Endothelial cell of umbilical vein (primary cell): ENCODE measurements around the gene PGAM5.

Experiments
- EZH2 ChIP-seq: IDR thresholded peaks from 2 replicates; pipeline ENCODE4 v1.6.1; 2012; ENCODE audit warnings: borderline replicate concordance, low read depth, mild to moderate bottlenecking, moderate library complexity, low read length, inconsistent platforms; ENCODE audit not compliant: severe bottlenecking
- GATA2 ChIP-seq: IDR thresholded peaks from 2 replicates; pipeline ENCODE4 v1.7.0; 2011; ENCODE audit warnings: low read depth, mild to moderate bottlenecking, moderate library complexity, mixed read lengths, low read length; ENCODE audit not compliant: insufficient read length, insufficient read depth
- JUN ChIP-seq: IDR thresholded peaks from 2 replicates; pipeline ENCODE4 v1.6.1; 2011; ENCODE audit warnings: borderline replicate concordance, low read depth; ENCODE audit not compliant: insufficient read length, insufficient read depth
- MAX ChIP-seq: IDR thresholded peaks from 2 replicates; pipeline ENCODE4 v1.6.1; 2011; ENCODE audit not compliant: insufficient read depth, insufficient read length
- MYC ChIP-seq: IDR thresholded peaks from one replicate; pipeline ENCODE4 v1.6.1; 2011; ENCODE audit warnings: mild to moderate bottlenecking, low read depth, low read length
- POLR2A ChIP-seq: IDR thresholded peaks from 2 replicates; pipeline ENCODE4 v1.6.1; 2012; ENCODE audit warnings: low read depth, mild to moderate bottlenecking, control low read depth, low read length
- TF ChIP-seq, protein P1 (sequence below), 2 donors: IDR thresholded peaks; 1 replicate in 1 of 2; 2 replicates in 1 of 2; pipeline ENCODE4 v1.5.1; 2011; ENCODE audit warnings: low read length in 2 of 2, mild to moderate bottlenecking in 2 of 2, moderate library complexity in 2 of 2, control low read depth in 1 of 2, inconsistent platforms in 1 of 2, low read depth in 1 of 2; ENCODE audit not compliant: insufficient read depth in 1 of 2; ENCODE audit errors: extremely low read depth in 1 of 2

GRCh38 chr12:132695431-132695830 is 15.2 kb upstream of the PGAM5 start:
- TF ChIP-seq, protein P1, sequence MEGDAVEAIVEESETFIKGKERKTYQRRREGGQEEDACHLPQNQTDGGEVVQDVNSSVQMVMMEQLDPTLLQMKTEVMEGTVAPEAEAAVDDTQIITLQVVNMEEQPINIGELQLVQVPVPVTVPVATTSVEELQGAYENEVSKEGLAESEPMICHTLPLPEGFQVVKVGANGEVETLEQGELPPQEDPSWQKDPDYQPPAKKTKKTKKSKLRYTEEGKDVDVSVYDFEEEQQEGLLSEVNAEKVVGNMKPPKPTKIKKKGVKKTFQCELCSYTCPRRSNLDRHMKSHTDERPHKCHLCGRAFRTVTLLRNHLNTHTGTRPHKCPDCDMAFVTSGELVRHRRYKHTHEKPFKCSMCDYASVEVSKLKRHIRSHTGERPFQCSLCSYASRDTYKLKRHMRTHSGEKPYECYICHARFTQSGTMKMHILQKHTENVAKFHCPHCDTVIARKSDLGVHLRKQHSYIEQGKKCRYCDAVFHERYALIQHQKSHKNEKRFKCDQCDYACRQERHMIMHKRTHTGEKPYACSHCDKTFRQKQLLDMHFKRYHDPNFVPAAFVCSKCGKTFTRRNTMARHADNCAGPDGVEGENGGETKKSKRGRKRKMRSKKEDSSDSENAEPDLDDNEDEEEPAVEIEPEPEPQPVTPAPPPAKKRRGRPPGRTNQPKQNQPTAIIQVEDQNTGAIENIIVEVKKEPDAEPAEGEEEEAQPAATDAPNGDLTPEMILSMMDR (IDR thresholded peaks at IDR 0.05; ENCODE audit: extremely low read depth in 1 of 2, insufficient read depth in 1 of 2, low read depth in 1 of 2, low read length in 2 of 2), result no peak
- TF ChIP-seq JUN (no peak), EZH2 (no peak), POLR2A (no peak), MAX (no peak), MYC (no peak), GATA2 (no peak)
